Heart left ventricle (tissue), 16 donors: ENCODE measurements around the gene PYGM. TPM values are rescaled to one million over a fixed set of nuclear protein-coding genes. Genes with fewer than 3 reads are reported as not detected.

Source experiments
- ATAC-seq, 4 donors: fragments of 200-7000 bp; cut with Tn5 transposase; one replicate each; pipeline ENCODE4 v1.9.1; 2020 to 2022; ENCODE audit warnings: moderate library complexity in 4 of 4, mild to moderate bottlenecking in 3 of 4, moderate number of reproducible peaks in 1 of 4
- DNase-seq, 5 donors: peaks; one replicate each; pipeline ENCODE4 v3.0.0-alpha.2; 2020
- H3K27ac ChIP-seq, 12 donors: fragments of 200-600 bp; sonication (generic) in 4 of 12; one replicate each; pipeline versions ENCODE4 v1.5.0 to v1.8.0; 2016 to 2022; ENCODE audit warnings: mild to moderate bottlenecking in 2 of 12
- H3K27me3 ChIP-seq, 9 donors: fragments of 200-600 bp; sonication (generic) in 2 of 9; one replicate each; pipeline versions ENCODE4 v1.5.1 to v1.8.0; 2016 to 2022; ENCODE audit warnings: mild to moderate bottlenecking in 3 of 9
- H3K36me3 ChIP-seq, 9 donors: fragments of 200-600 bp; sonication (generic) in 2 of 9; one replicate each; pipeline versions ENCODE4 v1.5.0 to v1.8.0; 2018 to 2022; ENCODE audit warnings: mild to moderate bottlenecking in 2 of 9
- H3K4me1 ChIP-seq, 12 donors: fragments of 200-600 bp; sonication (generic) in 4 of 12; one replicate each; pipeline versions ENCODE4 v1.5.0 to v1.8.0; 2016 to 2022; ENCODE audit warnings: mild to moderate bottlenecking in 3 of 12
- H3K4me3 ChIP-seq, 12 donors: fragments of 200-600 bp; sonication (generic) in 4 of 12; one replicate each; pipeline versions ENCODE4 v1.5.0 to v1.8.0; 2017 to 2022; ENCODE audit warnings: mild to moderate bottlenecking in 9 of 12, moderate library complexity in 4 of 12
- H3K9me3 ChIP-seq, 12 donors: fragments of 200-600 bp; sonication (generic) in 4 of 12; one replicate each; pipeline versions ENCODE4 v1.5.0 to v1.8.0; 2016 to 2022; ENCODE audit warnings: mild to moderate bottlenecking in 1 of 12
- POLR2A ChIP-seq, 2 donors: fragments of 450-650 bp; IDR thresholded peaks; one replicate each; pipeline ENCODE4 v1.6.1; 2017; ENCODE audit warnings: antibody characterized with exemption in 2 of 2, mild to moderate bottlenecking in 2 of 2, moderate library complexity in 2 of 2
- WGBS, 4 donors: extraction: QIAGEN DNeasy Blood & Tissue Kit in 2 of 4; methylation state at CpG; one replicate each; pipeline versions ENCODE4 v1.1.5 to v1.1.7; 2013 to 2018; 5-methylcytosine and 5-hydroxymethylcytosine counted together
- intact Hi-C, 10 donors: fragments of 100-400 bp; cut with DNase I; formaldehyde crosslinking; loops; one replicate each; pipeline versions ENCODE4 v1.11.1 to v1.14.2; 2022
- polyA plus RNA-seq, 2 donors: library from polyadenylated mRNA; stranded (reverse); fragments of 200-250 nt; gene quantifications; one replicate each; pipeline ENCODE4 v1.2.3, GENCODE V29; 2013
- total RNA-seq, 9 donors: library from RNA; depleted of rRNA in 2 of 9; stranded (reverse); fragments of >200 nt in 2 of 9; fragmentation: NEBNext Ultra II Directional in 3 of 9; extraction: Animal tissue kit (Norgen Biotek cat#: 25700) in 3 of 9; gene quantifications; one replicate each; pipeline versions ENCODE4 v1.1.0 to v1.2.4, GENCODE V29; 2016 to 2023
- TF ChIP-seq, protein P1 (sequence below), 12 donors: fragments of 200-600 bp; sonication (generic) in 4 of 12; IDR thresholded peaks; one replicate each; pipeline versions ENCODE4 v1.5.0 to v1.8.0; 2018 to 2022; ENCODE audit warnings: antibody characterized with exemption in 12 of 12, mild to moderate bottlenecking in 5 of 12
- donor health status: ischemic (EF 13 %, LVEDD 7.1; RV severe dilation, severe dysfunction).
- donor health status: healthy with polysubstance abuse.
- donor health status: DM: no; HTN: yes; CAD: no.
- donor health status: DM: no; HTN: no; CAD: no.
- donor health status: ischemic (EF 25% LVEDD 6.9; RV normal size, moderate dysfunction).
- donor health status: ischemic (EF 25% LVEDD 5.7; RV mildly dilated, moderate dysfunction).
- donor health status: healthy.
- donor health status: DM: yes; HTN: yes; CAD: no.
- donor health status: ischemic (EF 35%, LVEDD 5.7; RV mildly dilated, moderate dysfunction).
- donor health status: nonischemic (EF 11% LVEDD 7.7; RV severe dilation, severe dysfunction).
- donor health status: DM: yes; HTN: yes; CAD: no.
- donor health status: PGD.
- donor health status: ischemic (EF 29% LVEDD 5.4; RV normal size, mild dysfunction).
- donor health status: nonischemic (EF 23%, LVEDD 6.1; RV moderate dilation, normal function).

PYGM gene
- total and polyA plus RNA-seq, 11 donors: 10.3 to 167 (median 80.2) TPM

- peak overlapping the region; percentile 27 to 88 (median 58) for H3K4me3 ChIP-seq
- H3K27me3 ChIP-seq: no peaks in the 10 kb centered on the region
- peaks cover 0 to 5% (median 0%) of the 10 kb centered on the region in 9 donors for H3K36me3 ChIP-seq
- peak overlapping the region; percentile 80 to 98 (median 94) for H3K27ac ChIP-seq
- intact Hi-C loops: loop anchor here in 1 of 10 donors (2.0 kb wide), 1 partner anchor 34 kb away; the partner anchor contains the start of gene SF1
- DNase-seq (peak; percentile 88 to 93 (median 90)), ATAC-seq (peak; percentile 11 to 45 (median 16))
- H3K4me1 ChIP-seq: peaks cover 4 to 49% (median 28%) of the 10 kb centered on the region in 12 donors
- H3K9me3 ChIP-seq: no peaks in the 10 kb centered on the region
- 1 to 2% (median 1%) methylated on average over 11 to 20 of the region's 20 CpGs for WGBS, 4 donors
- no peak for TF ChIP-seq POLR2A (IDR thresholded peaks at IDR 0.05)
- TF ChIP-seq, protein P1, sequence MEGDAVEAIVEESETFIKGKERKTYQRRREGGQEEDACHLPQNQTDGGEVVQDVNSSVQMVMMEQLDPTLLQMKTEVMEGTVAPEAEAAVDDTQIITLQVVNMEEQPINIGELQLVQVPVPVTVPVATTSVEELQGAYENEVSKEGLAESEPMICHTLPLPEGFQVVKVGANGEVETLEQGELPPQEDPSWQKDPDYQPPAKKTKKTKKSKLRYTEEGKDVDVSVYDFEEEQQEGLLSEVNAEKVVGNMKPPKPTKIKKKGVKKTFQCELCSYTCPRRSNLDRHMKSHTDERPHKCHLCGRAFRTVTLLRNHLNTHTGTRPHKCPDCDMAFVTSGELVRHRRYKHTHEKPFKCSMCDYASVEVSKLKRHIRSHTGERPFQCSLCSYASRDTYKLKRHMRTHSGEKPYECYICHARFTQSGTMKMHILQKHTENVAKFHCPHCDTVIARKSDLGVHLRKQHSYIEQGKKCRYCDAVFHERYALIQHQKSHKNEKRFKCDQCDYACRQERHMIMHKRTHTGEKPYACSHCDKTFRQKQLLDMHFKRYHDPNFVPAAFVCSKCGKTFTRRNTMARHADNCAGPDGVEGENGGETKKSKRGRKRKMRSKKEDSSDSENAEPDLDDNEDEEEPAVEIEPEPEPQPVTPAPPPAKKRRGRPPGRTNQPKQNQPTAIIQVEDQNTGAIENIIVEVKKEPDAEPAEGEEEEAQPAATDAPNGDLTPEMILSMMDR (IDR thresholded peaks at IDR 0.05): no peak
Measured at GRCh38 chr11:64745189-64745520, 14.6 kb downstream of the PYGM start.

GRCh38 chr11:64744544-64745188 is 15.1 kb downstream of the PYGM start:
- Histone ChIP-seq H3K4me3 (peak overlapping the region; percentile 32 to 88 (median 60)), H3K9me3 (no peaks in the 10 kb centered on the region), H3K4me1 (peaks cover 4 to 49% (median 28%) of the 10 kb centered on the region in 12 donors), H3K36me3 (peaks cover 0 to 1% (median 0%) of the 10 kb centered on the region in 9 donors), H3K27ac (peak overlapping the region; percentile 80 to 98 (median 94)), H3K27me3 (no peaks in the 10 kb centered on the region)
- ATAC-seq: no peak
- peak in 1 of 5 donors; percentile 61 for DNase-seq
- no peak for TF ChIP-seq POLR2A (IDR thresholded peaks at IDR 0.05)
- TF ChIP-seq, protein P1 (IDR thresholded peaks at IDR 0.05): no peak
- intact Hi-C loops: loop anchor here in 3 of 10 donors (2.0 to 5.0 kb wide), 2 partner anchors 33 to 34 kb away; partner anchors contain the start of gene SF1 (in 3 of the 3)
- WGBS, 4 donors: 1 to 2% (median 2%) methylated on average over 7 to 85 of the region's 89 CpGs

DNA sequence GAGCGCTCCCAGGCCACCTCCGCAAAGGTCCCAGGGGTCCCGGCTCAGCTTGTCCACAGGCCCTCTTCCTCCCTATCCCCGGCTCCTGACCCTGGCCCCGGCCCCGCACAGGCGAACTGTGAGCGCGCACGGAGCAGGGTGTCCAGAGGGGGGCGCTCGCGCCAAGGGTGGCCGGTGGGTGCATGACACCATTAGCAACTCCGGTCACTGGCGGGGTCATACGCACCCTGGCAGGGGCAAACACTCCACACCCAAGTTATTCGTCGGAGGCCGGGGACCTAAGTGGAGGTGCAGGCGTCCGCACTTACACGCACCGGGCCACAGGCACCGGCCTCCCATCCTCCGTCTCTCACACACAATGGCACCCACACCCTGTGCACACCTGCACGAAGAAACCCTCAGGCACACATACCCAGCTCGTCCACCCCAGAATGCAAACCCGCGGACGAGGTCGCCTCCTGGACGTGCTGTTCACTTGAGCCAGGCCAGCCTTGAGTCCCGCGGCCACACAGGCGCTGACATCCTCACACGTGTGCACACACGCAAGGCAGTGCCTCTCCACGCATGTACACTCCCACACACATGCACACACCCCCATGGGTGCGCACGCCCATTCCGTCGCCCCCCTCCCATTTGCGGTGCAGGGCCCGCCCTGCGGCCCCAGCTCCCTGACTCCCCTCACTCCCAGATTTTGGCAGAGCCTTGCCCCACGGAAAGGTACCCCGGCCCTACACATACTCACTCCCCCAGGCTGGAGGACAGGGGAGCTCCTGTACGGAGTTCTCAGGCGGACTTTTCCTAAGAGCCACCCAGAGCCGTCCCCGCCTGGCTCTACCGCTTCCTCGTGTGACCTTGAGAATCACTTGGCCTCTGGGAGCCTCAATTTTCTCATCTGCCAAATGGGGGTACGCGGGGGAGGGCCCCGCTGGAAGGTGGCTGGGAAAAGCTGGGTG is 15.9 kb downstream of the PYGM start, which contains the start of gene RASGRP2:
Gene RASGRP2, minus strand, starts transcription at position 552 of the 953 bp plus-strand sequence. CDS start 1,276 bp downstream, outside the sequence.
- peak; percentile 88 to 96 (median 90) for DNase-seq
- Histone ChIP-seq H3K36me3 (no peaks in the 10 kb centered on the region), H3K27me3 (no peaks in the 10 kb centered on the region), H3K27ac (peak within 1 kb of the TSS; percentile 80 to 98 (median 94)), H3K4me3 (peak within 1 kb of the TSS; percentile 32 to 88 (median 60)), H3K9me3 (no peaks in the 10 kb centered on the region), H3K4me1 (peaks cover 4 to 49% (median 28%) of the 10 kb centered on the region in 12 donors)
- 1 to 2% (median 1%) methylated on average over 33 to 57 of the region's 57 CpGs for WGBS, 4 donors
- intact Hi-C loops: loop anchor here in 6 of 10 donors (2.0 to 5.0 kb wide), 4 partner anchors 23 to 55 kb away; partner anchors contain the start of gene SF1 (in 5 of the 6)
- ATAC-seq: peak; percentile 43 to 57 (median 50)
- TF ChIP-seq, protein P1 (IDR thresholded peaks at IDR 0.05): peak; percentile 57 to 88 (median 78)
- no peak for TF ChIP-seq POLR2A (IDR thresholded peaks at IDR 0.05)
